K562 (cell line): ENCODE measurements around the gene TMEM141.

ENCODE experiments used
- CBX3 ChIP-seq, 2 experiments: IDR thresholded peaks; 1 replicate in 1 of 2; 2 replicates in 1 of 2; pipeline ENCODE4 v1.6.1; 2012; ENCODE audit warnings: inconsistent platforms in 2 of 2, low read length in 2 of 2, borderline replicate concordance in 1 of 2, control low read depth in 1 of 2
- EP300 ChIP-seq: IDR thresholded peaks from 2 replicates; pipeline ENCODE4 v1.6.1; 2012; ENCODE audit warnings: low read length, improper control_type of control experiment
- IRF1 ChIP-seq: sonication (generic); formaldehyde crosslinking; IDR thresholded peaks from 2 replicates; pipeline ENCODE4 v1.8.0; 2022; ENCODE audit warnings: missing genetic modification reagents, mild to moderate bottlenecking, borderline replicate concordance
- NCOA1 ChIP-seq: fragments of 450-650 bp; IDR thresholded peaks from 2 replicates; pipeline ENCODE4 v1.6.1; 2016; ENCODE audit warnings: low read depth

- TF ChIP-seq IRF1 (CRISPR knock-in tag) (no peak), CBX3 (IDR thresholded peaks at IDR 0.05; ENCODE audit: borderline replicate concordance in 1 of 2, low read length in 2 of 2) (no peak), NCOA1 (no peak), EP300 (no peak)
These were observed 8.9 kb downstream of the TMEM141 start for GRCh38 chr9:136799854-136800657.
